ENCODE results near the gene TANGO2. TPM values are rescaled to one million over a fixed set of nuclear protein-coding genes. Genes with fewer than 3 reads are reported as not detected.

TANGO2 gene
- total RNA-seq, 1 experiment from 2014 or later: 17.0 TPM

- H3K79me2 ChIP-seq (ENCODE audit: insufficient read depth, low read length): no peaks in the 10 kb centered on the region
- DNase-seq (ENCODE audit: low read depth, low spot score) (no peak), ATAC-seq (no peak)
- H4K20me1 ChIP-seq (ENCODE audit: insufficient read depth): no peaks in the 10 kb centered on the region
- no peaks in the 10 kb centered on the region; a peak in 1 of 4 replicates for H3K4me1 ChIP-seq (ENCODE audit: control insufficient read depth in 1 of 2, insufficient read depth in 2 of 2, low read length in 2 of 2)
- no peak overlapping the region for H3K4me2 ChIP-seq (ENCODE audit: low read length)
- H3K9me2 ChIP-seq (ENCODE audit: insufficient read depth): no peaks in the 10 kb centered on the region
- no peak overlapping the region for H3K27ac ChIP-seq (ENCODE audit: low read depth, low read length)
- H3K9ac ChIP-seq (ENCODE audit: low read length): no peak overlapping the region
- intact Hi-C loops (cut with micrococcal nuclease): no loop called here
- RAD21 ChIA-PET (ENCODE audit: low non-redundant PET in 1 of 2, low total read pairs in 2 of 2, uncharacterized antibody in 2 of 2, unreplicated experiment in 2 of 2): no interaction called here
- TF ChIP-seq CEBPB (IDR thresholded peaks at IDR 0.05; ENCODE audit: low read depth) (no peak), REST (IDR thresholded peaks at IDR 0.05; ENCODE audit: low read depth) (no peak), SRF (IDR thresholded peaks at IDR 0.05; ENCODE audit: low read depth) (no peak), RAD21 (IDR thresholded peaks at IDR 0.05; ENCODE audit: low read depth) (no peak), ATF3 (IDR thresholded peaks at IDR 0.05) (no peak), MAX (IDR thresholded peaks at IDR 0.05) (no peak)
- POLR2A ChIA-PET: no interaction called here
- CTCF ChIA-PET: no interaction called here
- BruUV-seq (replicated peaks): no TSS peak
- no peak overlapping the region for H2AFZ ChIP-seq (ENCODE audit: low read depth, low read length, poor library complexity, severe bottlenecking)
- H3K27me3 ChIP-seq (ENCODE audit: insufficient read depth, low read length): no peaks in the 10 kb centered on the region
- no peaks in the 10 kb centered on the region for H3K36me3 ChIP-seq (ENCODE audit: control insufficient read depth in 1 of 2, insufficient read depth in 2 of 2, low read length in 2 of 2)
- no peaks in the 10 kb centered on the region for H3K9me3 ChIP-seq (ENCODE audit: control insufficient read depth in 1 of 2, insufficient read depth in 1 of 2, low read depth in 1 of 2, low read length in 2 of 2)
- H3K4me3 ChIP-seq (replicated peaks in 1 of 2; ENCODE audit: low read depth in 1 of 2, low read length in 2 of 2): no peak overlapping the region
These were observed 50.6 kb downstream of the TANGO2 start for GRCh38 chr22:20071524-20071972.

Measured in HCT116 (cell line).